LNCAP (cell line): ENCODE results near the gene SSR1.

ENCODE experiments used
- CTCF ChIP-seq: fragments of 450-650 bp; IDR thresholded peaks from 2 replicates; pipeline ENCODE4 v1.5.1; 2017; ENCODE audit warnings: mild to moderate bottlenecking

The SSR1 gene

GRCh38 chr6:7242835-7243178 lies 70.2 kb downstream of the SSR1 start:
- no peak for TF ChIP-seq CTCF

GRCh38 chr6:7241709-7242645 lies 71.0 kb downstream of the SSR1 start:
- no peak for TF ChIP-seq CTCF

- TF ChIP-seq CTCF = no peak
These were observed 71.8 kb downstream of the SSR1 start for GRCh38 chr6:7241160-7241559.

- TF ChIP-seq CTCF = no peak
These were observed 72.6 kb downstream of the SSR1 start for GRCh38 chr6:7240351-7240750.

- TF ChIP-seq CTCF = no peak
These were observed 73.4 kb downstream of the SSR1 start for GRCh38 chr6:7239590-7239948.

GRCh38 chr6:7238900-7239589 lies 74.0 kb downstream of the SSR1 start:
- TF ChIP-seq CTCF = peak; percentile 66

GRCh38 chr6:7238526-7238899 lies 74.5 kb downstream of the SSR1 start:
- TF ChIP-seq CTCF = no peak
